Measurements from ENCODE around the gene AJAP1. TPM values are rescaled to one million over a fixed set of nuclear protein-coding genes. Genes with fewer than 3 reads are reported as not detected.

The AJAP1 gene
- total RNA-seq, 1 experiment from 2014 or later = not detected

- H3K36me3 ChIP-seq (ENCODE audit: control insufficient read depth, insufficient read depth, low read length) = no peaks in the 10 kb centered on the region
- DNase-seq (ENCODE audit: low read depth, low spot score) (no peak), ATAC-seq (no peak)
- peaks cover 4% of the 10 kb centered on the region; the same call in 1 of the 2 replicates for H3K27me3 ChIP-seq (ENCODE audit: control insufficient read depth, insufficient read depth, low read length)
- no peaks in the 10 kb centered on the region for H3K4me1 ChIP-seq (ENCODE audit: control insufficient read depth, insufficient read depth, low read length)
- no peak for TF ChIP-seq POLR2AphosphoS5 (IDR thresholded peaks at IDR 0.05; ENCODE audit: low read depth, low read length)
- TF ChIP-seq TCF7L2 (IDR thresholded peaks at IDR 0.05; ENCODE audit: low read depth, low read length) = no peak
- no peak for TF ChIP-seq REST (IDR thresholded peaks at IDR 0.05; ENCODE audit: insufficient read depth in 1 of 2, low read depth in 2 of 2, low read length in 1 of 2)
- TF ChIP-seq, protein P1, sequence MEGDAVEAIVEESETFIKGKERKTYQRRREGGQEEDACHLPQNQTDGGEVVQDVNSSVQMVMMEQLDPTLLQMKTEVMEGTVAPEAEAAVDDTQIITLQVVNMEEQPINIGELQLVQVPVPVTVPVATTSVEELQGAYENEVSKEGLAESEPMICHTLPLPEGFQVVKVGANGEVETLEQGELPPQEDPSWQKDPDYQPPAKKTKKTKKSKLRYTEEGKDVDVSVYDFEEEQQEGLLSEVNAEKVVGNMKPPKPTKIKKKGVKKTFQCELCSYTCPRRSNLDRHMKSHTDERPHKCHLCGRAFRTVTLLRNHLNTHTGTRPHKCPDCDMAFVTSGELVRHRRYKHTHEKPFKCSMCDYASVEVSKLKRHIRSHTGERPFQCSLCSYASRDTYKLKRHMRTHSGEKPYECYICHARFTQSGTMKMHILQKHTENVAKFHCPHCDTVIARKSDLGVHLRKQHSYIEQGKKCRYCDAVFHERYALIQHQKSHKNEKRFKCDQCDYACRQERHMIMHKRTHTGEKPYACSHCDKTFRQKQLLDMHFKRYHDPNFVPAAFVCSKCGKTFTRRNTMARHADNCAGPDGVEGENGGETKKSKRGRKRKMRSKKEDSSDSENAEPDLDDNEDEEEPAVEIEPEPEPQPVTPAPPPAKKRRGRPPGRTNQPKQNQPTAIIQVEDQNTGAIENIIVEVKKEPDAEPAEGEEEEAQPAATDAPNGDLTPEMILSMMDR (IDR thresholded peaks at IDR 0.05) = no peak
- no peak for TF ChIP-seq SIN3A (IDR thresholded peaks at IDR 0.05; ENCODE audit: borderline replicate concordance, insufficient read depth, low read depth, low read length)
- no peak overlapping the region for H3K4me3 ChIP-seq (ENCODE audit: low read depth in 2 of 2, low read length in 2 of 2)
- intact Hi-C loops (cut with micrococcal nuclease; ENCODE audit: unreplicated experiment) (no loop called here), in situ Hi-C loops (cut with HindIII; ENCODE audit: low pct_unique_long_range_greater_than_20kb, low sequenced_read_pairs) (no loop called here)
- ChIA-PET CTCF (no interaction called here), POLR2A (no interaction called here)
- no peak overlapping the region for H3K27ac ChIP-seq (ENCODE audit: low read length)
- no peaks in the 10 kb centered on the region for H3K9me3 ChIP-seq (ENCODE audit: control insufficient read depth, insufficient read depth, low read depth, low read length)
- BruUV-seq (replicated peaks) = no TSS peak
Measured at GRCh38 chr1:4664095-4664494, 9.7 kb downstream of the AJAP1 start.

GRCh38 chr1:4664606-4665005 is 10.2 kb downstream of the AJAP1 start:
- CTCF ChIA-PET = no interaction called here
- intact Hi-C loops (cut with micrococcal nuclease; ENCODE audit: unreplicated experiment) (no loop called here), in situ Hi-C loops (cut with HindIII; ENCODE audit: low pct_unique_long_range_greater_than_20kb, low sequenced_read_pairs) (no loop called here)

More at GRCh38 chr1:4664606-4665005, 10.2 kb downstream of the AJAP1 start:
- POLR2A ChIA-PET = no interaction called here
- Histone ChIP-seq H3K27me3 (ENCODE audit: control insufficient read depth, insufficient read depth, low read length) (peaks cover 4% of the 10 kb centered on the region; the same call in 1 of the 2 replicates), H3K27ac (ENCODE audit: low read length) (no peak overlapping the region), H3K9me3 (ENCODE audit: control insufficient read depth, insufficient read depth, low read depth, low read length) (no peaks in the 10 kb centered on the region), H3K4me3 (ENCODE audit: low read depth in 2 of 2, low read length in 2 of 2) (no peak overlapping the region), H3K36me3 (ENCODE audit: control insufficient read depth, insufficient read depth, low read length) (no peaks in the 10 kb centered on the region), H3K4me1 (ENCODE audit: control insufficient read depth, insufficient read depth, low read length) (no peaks in the 10 kb centered on the region)
- ATAC-seq (no peak), DNase-seq (ENCODE audit: low read depth, low spot score) (no peak)
- TF ChIP-seq, protein P1 (IDR thresholded peaks at IDR 0.05) = no peak
- TF ChIP-seq POLR2AphosphoS5 (IDR thresholded peaks at IDR 0.05; ENCODE audit: low read depth, low read length) (no peak), REST (IDR thresholded peaks at IDR 0.05; ENCODE audit: insufficient read depth in 1 of 2, low read depth in 2 of 2, low read length in 1 of 2) (no peak), SIN3A (IDR thresholded peaks at IDR 0.05; ENCODE audit: borderline replicate concordance, insufficient read depth, low read depth, low read length) (no peak), TCF7L2 (IDR thresholded peaks at IDR 0.05; ENCODE audit: low read depth, low read length) (no peak)
- BruUV-seq (replicated peaks) = no TSS peak

Data from Panc1 (cell line).